CD14-positive monocyte (primary cell): ENCODE measurements around the gene SH3BP4. TPM values are rescaled to one million over a fixed set of nuclear protein-coding genes. Genes with fewer than 3 reads are reported as not detected.

Source experiments
- DNase-seq, 3 donors: peaks; one replicate each; pipeline ENCODE4 v3.0.0-alpha.2; 2011 to 2022
- H2AFZ ChIP-seq: 2 replicates; pipeline ENCODE4 v1.6.0; 2012; ENCODE audit warnings: mild to moderate bottlenecking, low read depth, low read length, inconsistent platforms; ENCODE audit not compliant: insufficient read depth, poor library complexity, severe bottlenecking
- H3K27ac ChIP-seq, 2 donors: 1 replicate in 1 of 2; 2 replicates in 1 of 2; pipeline ENCODE4 v1.5.1; 2012 to 2013; ENCODE audit warnings: low read length in 2 of 2, control low read depth in 1 of 2, inconsistent platforms in 1 of 2, low read depth in 1 of 2, mild to moderate bottlenecking in 1 of 2
- H3K27me3 ChIP-seq, 2 donors: one replicate each; pipeline versions ENCODE4 v1.6.0 to v1.6.1; 2011 to 2013; ENCODE audit warnings: low read length in 2 of 2; ENCODE audit not compliant: control insufficient read depth in 2 of 2, insufficient read depth in 2 of 2
- H3K36me3 ChIP-seq, 2 donors: replicated peaks in 1 of 2; 1 replicate in 1 of 2; 2 replicates in 1 of 2; pipeline versions ENCODE4 v1.5.1 to v1.6.1; 2012 to 2013; ENCODE audit warnings: low read length in 2 of 2, control low read depth in 1 of 2, inconsistent platforms in 1 of 2, mild to moderate bottlenecking in 1 of 2; ENCODE audit not compliant: insufficient read depth in 2 of 2, control insufficient read depth in 1 of 2
- H3K4me1 ChIP-seq, 2 donors: 1 replicate in 1 of 2; 2 replicates in 1 of 2; pipeline versions ENCODE4 v1.5.1 to v1.6.1; 2012 to 2013; ENCODE audit warnings: low read length in 2 of 2, control low read depth in 1 of 2, inconsistent platforms in 1 of 2, mild to moderate bottlenecking in 1 of 2, moderate library complexity in 1 of 2; ENCODE audit not compliant: insufficient read depth in 2 of 2, control insufficient read depth in 1 of 2
- H3K4me2 ChIP-seq: replicated peaks from 2 replicates; pipeline ENCODE3; 2012; ENCODE audit warnings: low read length, moderate library complexity, mild to moderate bottlenecking; ENCODE audit not compliant: poor library complexity, severe bottlenecking; ENCODE audit errors: extremely low read depth
- H3K4me3 ChIP-seq, 3 experiments: fragments of 200-600 bp in 1 of 3; sonication (generic) in 1 of 3; replicated peaks in 1 of 3; 1 replicate in 2 of 3; 2 replicates in 1 of 3; pipeline ENCODE4 v1.5.1; 2011 to 2013; ENCODE audit warnings: low read length in 3 of 3, mild to moderate bottlenecking in 3 of 3, control low read depth in 2 of 3, low read depth in 2 of 3, inconsistent platforms in 1 of 3, moderate library complexity in 1 of 3
- H3K79me2 ChIP-seq: 2 replicates; pipeline ENCODE4 v1.6.0; 2012; ENCODE audit warnings: mild to moderate bottlenecking, control low read depth, inconsistent platforms, low read length, moderate library complexity; ENCODE audit not compliant: insufficient read depth
- H3K9ac ChIP-seq: 2 replicates; pipeline ENCODE4 v1.6.0; 2017; ENCODE audit warnings: low read length, mild to moderate bottlenecking; ENCODE audit not compliant: insufficient read depth, poor library complexity, severe bottlenecking
- H3K9me3 ChIP-seq, 2 donors: replicated peaks in 1 of 2; 1 replicate in 1 of 2; 2 replicates in 1 of 2; pipeline versions ENCODE4 v1.5.1 to v1.6.1; 2012 to 2013; ENCODE audit warnings: low read length in 2 of 2, control low read depth in 1 of 2; ENCODE audit not compliant: control insufficient read depth in 1 of 2, insufficient read depth in 1 of 2
- H4K20me1 ChIP-seq: 2 replicates; pipeline ENCODE4 v1.6.0; 2012; ENCODE audit warnings: mild to moderate bottlenecking, low read length, control low read depth, moderate library complexity; ENCODE audit not compliant: insufficient read depth
- H3K27ac Mint-ChIP-seq, 7 donors: one replicate each; pipeline ENCODE4 v1.8.0; 2020; ENCODE audit warnings: mild to moderate bottlenecking in 7 of 7, mixed read lengths in 7 of 7, moderate library complexity in 6 of 7, inconsistent platforms in 2 of 7
- H3K27me3 Mint-ChIP-seq, 3 donors: one replicate each; pipeline ENCODE4 v1.8.0; 2021 to 2022; ENCODE audit warnings: low read depth in 3 of 3, mild to moderate bottlenecking in 3 of 3, mixed read lengths in 3 of 3, moderate library complexity in 3 of 3, inconsistent platforms in 1 of 3
- H3K36me3 Mint-ChIP-seq, 2 donors: one replicate each; pipeline ENCODE4 v1.8.0; 2020; ENCODE audit warnings: mixed read lengths in 2 of 2, inconsistent platforms in 1 of 2, mild to moderate bottlenecking in 1 of 2
- H3K4me1 Mint-ChIP-seq: one replicate; pipeline ENCODE4 v1.8.0; 2020; ENCODE audit warnings: mild to moderate bottlenecking, mixed read lengths
- H3K4me3 Mint-ChIP-seq, 2 donors: one replicate each; pipeline ENCODE4 v1.8.0; 2020; ENCODE audit warnings: mild to moderate bottlenecking in 2 of 2, mixed read lengths in 2 of 2, moderate library complexity in 1 of 2
- H3K9me3 Mint-ChIP-seq, 7 donors: one replicate each; pipeline ENCODE4 v1.8.0; 2020 to 2022; ENCODE audit warnings: mixed read lengths in 7 of 7, mild to moderate bottlenecking in 6 of 7, moderate library complexity in 6 of 7, inconsistent platforms in 2 of 7
- CTCF ChIP-seq: fragments of 200-600 bp; IDR thresholded peaks from one replicate; pipeline ENCODE4 v1.8.0; 2022; ENCODE audit warnings: antibody characterized with exemption, mild to moderate bottlenecking
- WGBS: methylation state at CpG from one replicate; pipeline ENCODE4 v1.1.5; 2013; ENCODE audit warnings: missing lambda C conversion rate; ENCODE audit not compliant: insufficient coverage; 5-methylcytosine and 5-hydroxymethylcytosine counted together
- intact Hi-C, 2 donors: fragments of 100-400 bp; cut with micrococcal nuclease; formaldehyde crosslinking; loops; one replicate each; pipeline versions ENCODE4 v1.15.0 to v1.15.1; 2023
- polyA plus RNA-seq, 3 donors: library from polyadenylated mRNA; depleted of rRNA in 1 of 3; unstranded in 2 of 3; stranded (reverse) in 1 of 3; fragments of 300-500 nt in 2 of 3; fragments of >200 nt in 1 of 3; fragmentation: Illumina TruSeq in 2 of 3; gene quantifications; 1 replicate in 2 of 3; 2 replicates in 1 of 3; pipeline ENCODE4 v1.2.3, GENCODE V29; 2012 to 2021

Gene SH3BP4
- polyA plus RNA-seq, 3 donors: 0.66 to 1.6 (median 1.3) TPM

GRCh38 chr2:234985608-234986245, 33.9 kb downstream of the SH3BP4 start:
- Histone ChIP-seq H3K4me2 (no peak overlapping the region), H3K4me1 (peaks cover 28 to 32% of the 10 kb centered on the region in 2 donors), H3K79me2 (no peaks in the 10 kb centered on the region), H3K36me3 (no peaks in the 10 kb centered on the region), H3K27me3 (no peaks in the 10 kb centered on the region), H3K4me3 (no peak overlapping the region), H3K27ac (no peak overlapping the region), H3K9ac (no peak overlapping the region), H3K9me3 (peaks cover 0 to 3% of the 10 kb centered on the region in 2 donors), H4K20me1 (no peaks in the 10 kb centered on the region), H2AFZ (no peak overlapping the region)
- no peak for TF ChIP-seq CTCF
- H3K4me3 Mint-ChIP-seq: no peak overlapping the region
- peaks cover 39% of the 10 kb centered on the region for H3K4me1 Mint-ChIP-seq
- H3K27me3 Mint-ChIP-seq: peaks cover 12 to 20% (median 13%) of the 10 kb centered on the region in 3 donors
- DNase-seq: no peak
- intact Hi-C loops: no loop called here
- peaks cover 0 to 5% (median 2%) of the 10 kb centered on the region in 7 donors for H3K9me3 Mint-ChIP-seq
- WGBS: 96% methylated on average over 16 of the region's 17 CpGs
- H3K36me3 Mint-ChIP-seq: peaks cover 2 to 5% of the 10 kb centered on the region in 2 donors
- H3K27ac Mint-ChIP-seq: no peak overlapping the region

- H3K9me3 ChIP-seq: peaks cover 0 to 3% of the 10 kb centered on the region in 2 donors
- H3K27ac ChIP-seq: no peak overlapping the region
- no peak for DNase-seq
- no peak overlapping the region for H3K4me3 Mint-ChIP-seq
- peaks cover 2 to 5% of the 10 kb centered on the region in 2 donors for H3K36me3 Mint-ChIP-seq
- no peaks in the 10 kb centered on the region for H3K36me3 ChIP-seq
- WGBS: 65% methylated on average over 3 of the region's 7 CpGs
- H3K27me3 ChIP-seq: no peaks in the 10 kb centered on the region
- peaks cover 13 to 15% (median 14%) of the 10 kb centered on the region in 3 donors for H3K27me3 Mint-ChIP-seq
- peaks cover 40% of the 10 kb centered on the region for H3K4me1 Mint-ChIP-seq
- peaks cover 28 to 35% of the 10 kb centered on the region in 2 donors for H3K4me1 ChIP-seq
- H3K9me3 Mint-ChIP-seq: peaks cover 0 to 6% (median 2%) of the 10 kb centered on the region in 7 donors
- no peak overlapping the region for H3K4me2 ChIP-seq
- intact Hi-C loops: no loop called here
- no peaks in the 10 kb centered on the region for H4K20me1 ChIP-seq
- no peak overlapping the region for H3K27ac Mint-ChIP-seq
- no peak overlapping the region for H3K9ac ChIP-seq
- H3K4me3 ChIP-seq: no peak overlapping the region
- TF ChIP-seq CTCF: no peak
- H3K79me2 ChIP-seq: no peaks in the 10 kb centered on the region
- no peak overlapping the region for H2AFZ ChIP-seq
Observed at GRCh38 chr2:234986390-234986789, 34.6 kb downstream of the SH3BP4 start.
